Esophagus squamous epithelium (tissue), 5 donors: ENCODE measurements around the gene SLC29A1. TPM values are rescaled to one million over a fixed set of nuclear protein-coding genes. Genes with fewer than 3 reads are reported as not detected.
A peak's percentile ranks its signal among the peaks of the same experiment; 100 is the strongest.

Experiments used
- DNase-seq: peaks from one replicate; lab custom pipeline; 2025; lab: John Stamatoyannopoulos, UW
- H3K27ac ChIP-seq, 4 donors: fragments of 200-600 bp; sonication (generic); one replicate each; pipeline ENCODE4 v1.5.1; 2016 to 2019; ENCODE audit warnings: mild to moderate bottlenecking in 1 of 4
- H3K27me3 ChIP-seq, 4 donors: fragments of 200-600 bp; sonication (generic); 1 replicate in 3 of 4; 2 replicates in 1 of 4; pipeline versions ENCODE4 v1.5.1 to v1.6.0; 2017 to 2021; ENCODE audit warnings: antibody characterized with exemption in 1 of 4
- H3K36me3 ChIP-seq, 3 donors: fragments of 200-600 bp; sonication (generic); one replicate each; pipeline ENCODE4 v1.5.1; 2016 to 2019
- H3K4me1 ChIP-seq, 3 donors: fragments of 200-600 bp; sonication (generic); one replicate each; pipeline ENCODE4 v1.5.1; 2017 to 2019
- H3K4me3 ChIP-seq, 4 donors: fragments of 200-600 bp; sonication (generic); 1 replicate in 3 of 4; 2 replicates in 1 of 4; pipeline ENCODE4 v1.5.1; 2016 to 2019; ENCODE audit warnings: mild to moderate bottlenecking in 2 of 4, moderate library complexity in 1 of 4
- H3K9me3 ChIP-seq, 3 donors: fragments of 200-600 bp; sonication (generic); one replicate each; pipeline ENCODE4 v1.5.1; 2016 to 2019
- CTCF ChIP-seq, 6 experiments: fragments of 450-650 bp in 4 of 6; fragments of 200-600 bp in 2 of 6; sonication (generic) in 2 of 6; IDR thresholded peaks; one replicate each; pipeline ENCODE4 v1.5.1; 2016 to 2019; ENCODE audit warnings: antibody characterized with exemption in 6 of 6, mild to moderate bottlenecking in 4 of 6, moderate library complexity in 4 of 6
- POLR2A ChIP-seq, 4 donors: fragments of 450-650 bp; IDR thresholded peaks; one replicate each; pipeline ENCODE4 v1.6.1; 2017; ENCODE audit warnings: antibody characterized with exemption in 4 of 4, mild to moderate bottlenecking in 4 of 4, moderate library complexity in 3 of 4
- WGBS, 2 donors: methylation state at CpG; one replicate each; pipeline ENCODE4 v1.1.5; 2018; 5-methylcytosine and 5-hydroxymethylcytosine counted together
- intact Hi-C: fragments of 100-400 bp; cut with DNase I; formaldehyde crosslinking; loops from one replicate; pipeline ENCODE4 v1.15.0; 2022
- total RNA-seq, 4 donors: library from RNA; depleted of rRNA; stranded (reverse); fragments of >200 nt; gene quantifications; one replicate each; pipeline ENCODE4 v1.1.0, GENCODE V29; 2016
- donor health status: DM: yes; HTN: yes; CAD: no.

The SLC29A1 gene
- total RNA-seq, 4 donors from 2014 or later = 12.7 to 24.8 (median 22.3) TPM

GRCh38 chr6:44270526-44271405 lies 47.4 kb downstream of the SLC29A1 start:
- H3K27me3 ChIP-seq = peaks cover 0 to 78% (median 10%) of the 10 kb centered on the region in 4 donors
- 0 to 13% methylated on average over 1 to 4 of the region's 90 CpGs for WGBS, 2 donors

GRCh38 chr6:44271406-44271723 lies 48.0 kb downstream of the SLC29A1 start:
- 85 to 98% methylated on average over 6 of the region's 6 CpGs for WGBS, 2 donors
- Histone ChIP-seq H3K4me3 (no peak overlapping the region), H3K9me3 (no peaks in the 10 kb centered on the region), H3K36me3 (no peaks in the 10 kb centered on the region), H3K4me1 (peaks cover 6 to 25% (median 19%) of the 10 kb centered on the region in 3 donors), H3K27me3 (peaks cover 0 to 84% (median 10%) of the 10 kb centered on the region in 4 donors), H3K27ac (no peak overlapping the region)
- intact Hi-C loops = no loop called here
- TF ChIP-seq POLR2A (IDR thresholded peaks at IDR 0.05) = no peak
- no peak for TF ChIP-seq CTCF (IDR thresholded peaks at IDR 0.05)
- DNase-seq = no peak

More at GRCh38 chr6:44270526-44271405, 47.4 kb downstream of the SLC29A1 start:
- intact Hi-C loops = no loop called here
- H3K4me1 ChIP-seq = peaks cover 3 to 21% (median 13%) of the 10 kb centered on the region in 3 donors
- TF ChIP-seq POLR2A (IDR thresholded peaks at IDR 0.05) = no peak
- TF ChIP-seq CTCF (IDR thresholded peaks at IDR 0.05) = no peak
- no peaks in the 10 kb centered on the region for H3K9me3 ChIP-seq
- peak overlapping the region in 3 of 4 donors; percentile 26 to 68 (median 50) for H3K4me3 ChIP-seq
- H3K36me3 ChIP-seq = no peaks in the 10 kb centered on the region
- DNase-seq = no peak
- no peak overlapping the region for H3K27ac ChIP-seq

GRCh38 chr6:44271914-44272313 lies 48.5 kb downstream of the SLC29A1 start:
- Histone ChIP-seq H3K9me3 (no peaks in the 10 kb centered on the region), H3K27me3 (peaks cover 0 to 90% (median 10%) of the 10 kb centered on the region in 4 donors), H3K4me3 (no peak overlapping the region), H3K36me3 (no peaks in the 10 kb centered on the region), H3K27ac (no peak overlapping the region), H3K4me1 (peaks cover 8 to 29% (median 21%) of the 10 kb centered on the region in 3 donors)
- DNase-seq = no peak
- TF ChIP-seq CTCF (IDR thresholded peaks at IDR 0.05) (no peak), POLR2A (IDR thresholded peaks at IDR 0.05) (no peak)
- intact Hi-C loops = no loop called here
- WGBS, 2 donors = 62 to 67% methylated on average over 1 to 2 of the region's 3 CpGs

- intact Hi-C loops = no loop called here
- TF ChIP-seq POLR2A (IDR thresholded peaks at IDR 0.05) = no peak
- TF ChIP-seq CTCF (IDR thresholded peaks at IDR 0.05) = no peak
- peaks cover 0 to 96% (median 10%) of the 10 kb centered on the region in 4 donors for H3K27me3 ChIP-seq
- H3K9me3 ChIP-seq = no peaks in the 10 kb centered on the region
- H3K27ac ChIP-seq = no peak overlapping the region
- WGBS, 2 donors = 77 to 88% methylated on average over 3 of the region's 3 CpGs
- DNase-seq = no peak
- no peak overlapping the region for H3K4me3 ChIP-seq
- no peaks in the 10 kb centered on the region for H3K36me3 ChIP-seq
- peaks cover 8 to 29% (median 21%) of the 10 kb centered on the region in 3 donors for H3K4me1 ChIP-seq
These were observed 49.1 kb downstream of the SLC29A1 start for GRCh38 chr6:44272529-44272928.

GRCh38 chr6:44272999-44273566 lies 49.7 kb downstream of the SLC29A1 start:
- Histone ChIP-seq H3K27me3 (peaks cover 0 to 100% (median 10%) of the 10 kb centered on the region in 4 donors), H3K27ac (no peak overlapping the region), H3K36me3 (no peaks in the 10 kb centered on the region), H3K4me3 (no peak overlapping the region), H3K4me1 (peaks cover 8 to 29% (median 21%) of the 10 kb centered on the region in 3 donors), H3K9me3 (no peaks in the 10 kb centered on the region)
- TF ChIP-seq CTCF (IDR thresholded peaks at IDR 0.05) (no peak), POLR2A (IDR thresholded peaks at IDR 0.05) (no peak)
- intact Hi-C loops = no loop called here
- DNase-seq = no peak
- 72 to 82% methylated on average over 9 of the region's 23 CpGs for WGBS, 2 donors
